ENCODE measurements around the gene NCOR1. TPM values are rescaled to one million over a fixed set of nuclear protein-coding genes. Genes with fewer than 3 reads are reported as not detected.

NCOR1 gene
- total RNA-seq, 8 experiments from 2014 or later, result 35.3 to 132 (median 64.3) TPM

DNA sequence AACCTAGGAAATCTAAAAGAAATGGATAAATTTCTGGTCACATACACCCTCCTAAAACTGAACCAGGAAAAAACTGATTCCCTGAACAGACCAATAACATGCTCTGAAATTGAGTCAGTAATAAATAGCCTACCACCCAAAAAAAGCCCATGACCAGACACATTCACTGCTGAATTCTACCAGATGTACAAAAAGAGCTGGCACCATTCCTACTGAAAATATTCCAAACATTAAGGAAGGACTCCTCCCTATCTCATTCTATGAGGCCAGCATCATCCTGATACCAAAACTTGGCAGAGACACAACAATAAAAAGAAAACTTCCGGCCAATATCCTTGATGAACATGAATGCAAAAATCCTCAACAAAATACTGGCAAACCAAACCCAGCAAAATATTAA lies 162.8 kb downstream of the NCOR1 start:
- Histone ChIP-seq H3K4me1 (replicated peaks in 1 of 2) (no peaks in the 10 kb centered on the region), H3K27ac (no peak overlapping the region), H3K4me3 (no peak overlapping the region)
- in situ Hi-C loops (cut with MboI; ENCODE audit: low pct_unique_long_range_greater_than_20kb in 2 of 9, low sequenced_read_pairs in 9 of 9, unreplicated experiment in 9 of 9), result no loop called here
- ATAC-seq (replicated peaks in 6 of 8), result peak in 2 of 8 experiments; percentile 51 to 87
- 20 to 100% (median 100%) methylated on average over 1 of the region's 1 CpG; no CpG with 5 or more reads in 3 of the 10 experiments for WGBS, 10 experiments

DNA sequence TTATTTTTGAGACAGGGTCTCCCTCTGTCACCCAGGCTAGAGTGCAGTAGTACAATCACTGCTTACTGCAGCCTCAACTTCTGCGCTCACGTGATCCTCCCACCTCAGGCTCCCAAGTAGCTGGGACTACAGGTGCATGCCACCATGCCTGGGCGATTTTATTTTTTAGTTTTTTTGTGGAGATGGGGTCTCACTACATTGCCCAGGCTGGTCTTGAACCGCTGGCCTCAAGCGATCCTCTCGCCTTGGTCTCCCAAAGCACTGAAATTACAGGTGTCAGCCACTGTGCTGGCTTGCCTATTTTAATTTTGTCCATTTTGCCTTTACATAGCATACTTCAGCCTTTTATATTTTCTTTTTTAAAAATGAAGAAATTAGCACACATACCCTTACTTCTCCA lies 164.5 kb downstream of the NCOR1 start:
- no peak for ATAC-seq (replicated peaks in 6 of 8)
- Histone ChIP-seq H3K27ac (no peak overlapping the region), H3K4me1 (replicated peaks in 1 of 2) (no peaks in the 10 kb centered on the region), H3K4me3 (no peak overlapping the region)
- 94 to 100% (median 99%) methylated on average over 1 to 6 of the region's 6 CpGs for WGBS, 10 experiments
- in situ Hi-C loops (cut with MboI; ENCODE audit: low pct_unique_long_range_greater_than_20kb in 2 of 9, low sequenced_read_pairs in 9 of 9, unreplicated experiment in 9 of 9), result no loop called here

DNA sequence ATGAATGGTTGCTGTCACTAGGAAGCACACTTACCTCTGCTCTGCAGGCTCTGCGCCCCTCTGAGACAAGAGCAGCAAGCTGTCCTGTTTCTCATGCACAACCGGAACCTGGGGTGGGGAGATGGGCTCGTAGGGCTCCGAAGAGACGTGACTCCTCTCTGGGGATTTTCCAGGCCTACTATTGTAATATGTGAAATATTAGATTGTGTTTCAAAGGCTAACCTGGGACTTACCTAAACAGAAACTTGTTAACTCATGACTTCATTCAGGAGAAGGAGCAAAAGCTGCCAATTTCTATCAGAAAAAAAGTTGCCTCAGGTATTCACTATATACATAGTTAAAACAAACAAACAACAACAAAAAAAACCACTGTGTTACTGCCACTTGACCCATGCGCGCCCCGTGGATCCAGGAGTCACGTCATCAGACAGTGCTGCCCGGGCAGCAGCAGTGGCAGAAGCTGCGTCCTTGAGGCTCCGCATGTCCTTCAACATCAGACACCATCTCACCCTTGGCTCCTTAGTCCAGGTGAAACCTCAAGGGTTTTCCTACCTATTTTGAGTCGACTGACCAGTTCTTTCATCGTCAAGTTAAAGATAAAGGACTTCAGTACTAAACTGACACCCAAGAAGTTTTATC lies 166.4 kb downstream of the NCOR1 start:
- Histone ChIP-seq H3K4me3 (no peak overlapping the region), H3K4me1 (replicated peaks in 1 of 2) (no peaks in the 10 kb centered on the region), H3K27ac (no peak overlapping the region)
- no peak for ATAC-seq (replicated peaks in 6 of 8)
- 88 to 100% (median 91%) methylated on average over 3 to 8 of the region's 14 CpGs; no CpG with 5 or more reads in 2 of the 10 experiments for WGBS, 10 experiments
- in situ Hi-C loops (cut with MboI; ENCODE audit: low pct_unique_long_range_greater_than_20kb in 2 of 9, low sequenced_read_pairs in 9 of 9, unreplicated experiment in 9 of 9), result no loop called here

DNA sequence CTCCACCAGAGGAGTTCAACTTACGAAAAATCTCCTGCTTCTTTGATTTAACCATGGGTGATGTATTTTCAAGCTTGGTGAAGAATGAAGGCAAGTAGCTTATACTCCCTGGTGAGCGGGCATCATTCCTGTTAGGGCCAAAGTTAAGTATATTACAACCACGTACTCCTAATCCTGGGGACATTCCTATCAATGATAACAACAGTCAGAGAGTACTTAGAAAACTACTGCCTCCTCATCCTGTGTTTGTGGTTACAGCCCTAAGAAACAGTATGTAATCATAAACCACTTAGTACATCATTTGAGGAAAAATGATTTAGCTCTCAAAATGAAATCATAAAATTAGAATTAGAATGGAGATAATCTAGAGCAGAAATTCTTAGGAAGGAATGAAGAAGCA lies 168.4 kb downstream of the NCOR1 start:
- ATAC-seq (replicated peaks in 6 of 8), result no peak
- 92 to 100% (median 100%) methylated on average over 1 to 3 of the region's 3 CpGs; no CpG with 5 or more reads in 2 of the 10 experiments for WGBS, 10 experiments
- in situ Hi-C loops (cut with MboI; ENCODE audit: low pct_unique_long_range_greater_than_20kb in 2 of 9, low sequenced_read_pairs in 9 of 9, unreplicated experiment in 9 of 9), result no loop called here

DNA sequence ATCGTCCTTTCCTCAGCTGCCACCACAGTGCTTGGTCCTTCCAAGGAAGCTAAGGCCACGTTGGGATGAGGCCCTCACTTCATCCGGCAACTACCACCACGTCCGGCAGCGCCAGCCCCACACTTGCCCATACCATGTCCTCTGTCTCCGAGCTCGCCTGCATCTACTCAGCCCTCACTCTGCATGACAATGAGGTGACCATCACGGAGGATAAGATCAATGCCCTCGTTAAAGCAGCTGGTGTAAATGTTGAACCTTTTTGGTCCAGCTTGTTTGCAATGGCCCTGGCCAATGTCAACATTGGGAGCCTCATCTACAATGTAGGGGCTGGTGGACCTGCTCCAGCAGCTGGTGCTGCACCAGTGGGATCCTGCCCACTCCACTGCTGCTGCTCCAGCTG lies 170.8 kb downstream of the NCOR1 start:
- H3K4me3 ChIP-seq, result no peak overlapping the region
- peaks cover 0 to 4% of the 10 kb centered on the region in 2 donors for H3K4me1 ChIP-seq (replicated peaks in 1 of 2)
- H3K27ac ChIP-seq, result no peak overlapping the region
- WGBS, 10 experiments, result 56 to 93% (median 70%) methylated on average over 1 to 8 of the region's 10 CpGs; no CpG with 5 or more reads in 5 of the 10 experiments
- peak in 1 of 8 experiments; percentile 72 for ATAC-seq (replicated peaks in 6 of 8)
- in situ Hi-C loops (cut with MboI; ENCODE audit: low pct_unique_long_range_greater_than_20kb in 2 of 9, low sequenced_read_pairs in 9 of 9, unreplicated experiment in 9 of 9), result no loop called here

More for the DNA sequence above, 168.4 kb downstream of the NCOR1 start:
- Histone ChIP-seq H3K27ac (no peak overlapping the region), H3K4me1 (replicated peaks in 1 of 2) (peaks cover 0 to 4% of the 10 kb centered on the region in 2 donors), H3K4me3 (no peak overlapping the region)

DNA sequence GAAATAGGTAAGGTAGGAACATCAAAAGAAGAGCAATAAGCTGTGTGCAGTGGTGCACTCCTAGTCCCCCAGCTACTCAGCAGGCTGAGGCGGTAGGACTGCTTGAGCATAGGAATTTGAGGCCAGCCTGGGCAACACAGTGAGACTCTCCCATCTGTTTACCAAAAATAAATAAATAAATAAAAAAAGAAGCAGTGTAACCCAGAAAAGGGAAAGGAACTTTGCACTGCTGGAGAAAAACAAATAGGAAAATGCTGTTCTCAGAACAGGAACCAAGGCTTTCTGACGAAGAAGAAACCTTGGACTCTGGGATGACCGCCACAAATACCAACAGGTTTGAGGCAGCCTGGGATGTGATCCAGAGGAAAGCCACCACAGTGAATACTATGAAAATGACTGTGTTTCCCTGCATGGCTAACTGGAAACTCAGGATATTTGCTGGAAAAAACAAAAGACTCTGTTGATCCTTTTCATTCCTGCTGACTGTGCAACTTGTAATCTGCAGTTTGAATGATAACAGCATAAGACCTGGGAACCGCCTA lies 174.6 kb downstream of the NCOR1 start:
- ATAC-seq (replicated peaks in 6 of 8), result no peak
- Histone ChIP-seq H3K27ac (no peak overlapping the region), H3K4me1 (replicated peaks in 1 of 2) (peaks cover 0 to 4% of the 10 kb centered on the region in 2 donors), H3K4me3 (no peak overlapping the region)
- in situ Hi-C loops (cut with MboI; ENCODE audit: low pct_unique_long_range_greater_than_20kb in 2 of 9, low sequenced_read_pairs in 9 of 9, unreplicated experiment in 9 of 9), result no loop called here
- WGBS, 10 experiments, result 81 to 100% (median 87%) methylated on average over 1 to 4 of the region's 4 CpGs; no CpG with 5 or more reads in 1 of the 10 experiments

DNA sequence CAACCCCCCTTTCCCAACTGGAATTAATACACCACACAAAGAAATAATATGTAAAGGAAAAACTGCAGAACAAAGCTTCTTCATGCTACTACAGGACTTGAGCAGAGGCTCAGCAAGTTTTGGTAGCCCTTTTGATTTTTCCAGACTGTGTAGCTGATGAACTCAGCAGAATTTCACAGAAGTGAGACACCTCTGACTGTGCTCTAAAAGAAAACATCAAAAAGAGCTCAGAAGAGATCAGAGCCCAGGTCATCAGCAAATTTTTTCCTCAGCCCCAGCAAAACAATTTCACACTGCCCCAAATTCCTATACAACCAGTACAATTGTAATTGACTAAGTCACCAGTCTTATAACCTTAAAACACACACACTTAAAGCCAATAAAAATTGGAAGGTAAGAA lies 177.7 kb downstream of the NCOR1 start:
- no peaks in the 10 kb centered on the region for H3K4me1 ChIP-seq (replicated peaks in 1 of 2)
- no peak overlapping the region for H3K4me3 ChIP-seq
- H3K27ac ChIP-seq, result no peak overlapping the region
- in situ Hi-C loops (cut with MboI; ENCODE audit: low pct_unique_long_range_greater_than_20kb in 2 of 9, low sequenced_read_pairs in 9 of 9, unreplicated experiment in 9 of 9), result no loop called here
- no peak for ATAC-seq (replicated peaks in 6 of 8)

DNA sequence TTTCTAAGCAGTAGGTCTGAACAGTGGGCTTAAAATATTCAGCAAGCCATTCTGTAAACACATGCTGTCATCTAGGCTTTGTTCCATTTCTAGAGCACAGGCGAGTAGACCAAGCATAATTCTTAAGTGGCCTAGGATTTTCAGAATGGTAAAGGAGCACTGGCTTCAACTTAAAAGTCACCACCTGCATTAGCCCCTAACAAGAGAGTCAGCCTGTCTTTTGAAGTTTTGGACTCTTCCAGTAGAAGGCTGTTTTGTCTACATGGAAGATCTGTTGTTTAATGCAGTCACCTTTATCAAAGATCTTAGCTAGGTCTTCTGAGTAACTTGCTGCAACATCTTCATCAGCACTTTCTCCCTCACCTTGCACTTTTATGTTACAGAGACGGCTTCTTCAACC lies 179.1 kb downstream of the NCOR1 start:
- ATAC-seq (replicated peaks in 6 of 8), result no peak
- Histone ChIP-seq H3K27ac (no peak overlapping the region), H3K4me3 (no peak overlapping the region), H3K4me1 (replicated peaks in 1 of 2) (no peaks in the 10 kb centered on the region)
- WGBS, 10 experiments, result 83 to 100% (median 100%) methylated on average over 1 to 2 of the region's 2 CpGs; no CpG with 5 or more reads in 3 of the 10 experiments
- in situ Hi-C loops (cut with MboI; ENCODE audit: low pct_unique_long_range_greater_than_20kb in 2 of 9, low sequenced_read_pairs in 9 of 9, unreplicated experiment in 9 of 9), result no loop called here

DNA sequence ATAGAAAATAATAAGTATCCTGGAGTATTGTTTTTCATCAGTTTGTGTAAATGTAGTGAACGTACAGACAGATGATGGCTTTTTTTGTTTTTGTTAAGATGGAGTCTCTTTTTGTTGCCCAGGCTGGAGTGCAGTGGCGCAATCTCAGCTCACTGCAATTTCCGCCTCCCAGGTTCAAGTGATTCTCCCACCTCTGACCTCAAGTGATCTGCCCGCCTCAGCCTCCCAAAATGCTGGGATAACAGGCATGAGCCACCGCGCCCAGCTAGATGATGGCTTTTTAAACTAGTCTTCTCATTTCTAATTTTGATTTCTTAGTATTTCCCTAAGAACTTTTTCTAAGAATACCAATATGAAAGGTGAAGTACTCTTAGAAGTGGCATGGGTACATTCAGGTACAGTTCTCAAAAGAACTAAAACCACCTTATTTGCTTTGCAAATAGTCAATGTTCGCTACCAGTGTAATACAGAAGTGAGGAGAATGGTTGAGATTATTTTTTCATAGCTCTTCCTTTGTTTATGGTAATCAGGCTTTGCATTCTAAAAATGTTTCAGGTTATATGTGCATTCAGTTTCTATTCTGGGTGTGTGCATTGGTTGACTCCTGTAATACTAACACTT lies 181.5 kb downstream of the NCOR1 start:
- peak in 3 of 8 experiments; percentile 18 to 46 (median 31) for ATAC-seq (replicated peaks in 6 of 8)
- Histone ChIP-seq H3K4me3 (no peak overlapping the region), H3K27ac (no peak overlapping the region), H3K4me1 (replicated peaks in 1 of 2) (no peaks in the 10 kb centered on the region)
- 79 to 100% (median 94%) methylated on average over 1 to 7 of the region's 7 CpGs for WGBS, 10 experiments
- in situ Hi-C loops (cut with MboI; ENCODE audit: low pct_unique_long_range_greater_than_20kb in 2 of 9, low sequenced_read_pairs in 9 of 9, unreplicated experiment in 9 of 9), result no loop called here

DNA sequence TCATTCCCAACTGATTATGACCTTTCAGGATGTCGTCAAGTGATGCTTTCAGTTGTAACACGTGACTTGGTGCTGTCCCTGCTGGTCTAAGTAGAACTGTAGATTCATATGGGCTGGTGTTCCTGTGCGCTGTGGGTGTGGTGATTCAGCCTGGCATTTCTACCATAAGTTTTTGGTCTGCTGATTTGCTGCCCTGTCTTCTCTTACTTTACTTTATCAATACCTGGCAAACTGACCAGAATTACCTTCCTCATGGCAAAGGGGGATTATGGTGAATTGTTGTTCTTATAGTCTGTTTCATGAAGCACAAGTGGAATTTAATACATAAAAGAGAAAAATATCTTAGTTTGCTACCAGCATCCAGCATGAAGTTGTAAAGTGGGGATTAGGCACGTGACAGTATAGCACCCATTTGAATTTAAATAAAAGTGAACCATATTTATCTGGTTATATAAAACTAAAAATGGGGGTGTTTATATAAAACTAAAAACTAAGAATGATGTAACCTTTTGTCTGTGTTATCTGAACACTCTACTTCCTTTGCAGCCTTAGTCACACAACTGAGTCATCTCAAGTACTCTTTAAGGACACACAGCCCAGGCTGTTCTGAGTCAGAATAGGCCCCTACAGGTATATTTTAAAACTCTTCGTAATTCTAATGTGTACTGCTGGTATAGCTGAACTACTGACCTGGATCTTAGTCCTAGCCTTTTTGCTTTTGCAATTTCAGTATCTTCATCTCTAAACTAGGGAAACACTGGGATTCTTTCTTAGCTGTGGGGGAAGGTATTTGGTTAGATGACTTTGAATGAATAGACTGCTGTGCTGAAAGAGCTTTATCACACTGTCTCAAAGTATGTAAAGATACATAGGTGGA lies 187.4 kb downstream of the NCOR1 start:
- ATAC-seq (replicated peaks in 6 of 8), result peak; percentile 27 to 92 (median 78)
- H3K4me1 ChIP-seq (replicated peaks in 1 of 2), result no peaks in the 10 kb centered on the region
- H3K4me3 ChIP-seq, result no peak overlapping the region
- in situ Hi-C loops (cut with MboI; ENCODE audit: low pct_unique_long_range_greater_than_20kb in 2 of 9, low sequenced_read_pairs in 9 of 9, unreplicated experiment in 9 of 9), result no loop called here
- no peak overlapping the region for H3K27ac ChIP-seq
- 53 to 100% (median 95%) methylated on average over 1 to 5 of the region's 5 CpGs for WGBS, 10 experiments

DNA sequence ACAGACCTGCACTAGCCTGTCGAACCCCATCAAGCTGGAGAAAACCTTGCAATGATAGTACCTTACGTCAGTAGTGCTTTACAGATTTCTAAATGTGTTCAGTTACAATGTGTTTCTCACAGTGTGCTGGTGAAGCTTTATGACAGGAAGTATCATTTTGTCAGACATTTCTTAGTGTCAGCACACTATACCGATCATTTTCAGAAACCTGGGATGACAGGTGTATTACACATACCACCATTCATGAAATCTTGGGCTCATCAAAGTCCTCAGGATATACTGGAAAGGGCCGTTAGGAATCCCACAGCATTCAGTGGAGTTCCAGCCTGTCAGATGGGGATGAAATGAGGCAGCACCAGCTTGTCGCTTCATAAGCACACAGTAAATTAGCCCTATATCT lies 188.4 kb downstream of the NCOR1 start:
- 70 to 100% (median 93%) methylated on average over 1 to 5 of the region's 5 CpGs; no CpG with 5 or more reads in 1 of the 10 experiments for WGBS, 10 experiments
- H3K27ac ChIP-seq, result no peak overlapping the region
- H3K4me1 ChIP-seq (replicated peaks in 1 of 2), result no peaks in the 10 kb centered on the region
- ATAC-seq (replicated peaks in 6 of 8), result no peak
- no peak overlapping the region for H3K4me3 ChIP-seq
- in situ Hi-C loops (cut with MboI; ENCODE audit: low pct_unique_long_range_greater_than_20kb in 2 of 9, low sequenced_read_pairs in 9 of 9, unreplicated experiment in 9 of 9), result no loop called here

DNA sequence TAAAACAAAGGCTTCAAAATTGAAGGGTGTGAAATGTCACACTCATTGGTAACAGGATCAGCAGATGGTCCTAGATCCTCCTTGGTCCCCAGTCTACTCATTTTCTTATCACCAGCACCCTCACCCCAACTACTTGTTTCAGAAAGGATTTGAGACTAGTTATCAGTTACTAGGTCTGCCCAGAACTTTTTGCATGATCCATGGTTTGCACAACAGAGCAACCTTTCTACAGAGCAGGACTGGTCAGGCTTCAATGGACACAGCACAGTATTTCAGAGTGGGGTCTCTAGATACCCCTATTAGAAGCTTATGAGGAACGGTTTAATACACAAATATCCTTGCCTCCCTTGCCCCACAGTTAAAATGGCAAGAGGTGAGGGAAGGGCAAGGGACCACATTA lies 190.1 kb downstream of the NCOR1 start:
- in situ Hi-C loops (cut with MboI; ENCODE audit: low pct_unique_long_range_greater_than_20kb in 2 of 9, low sequenced_read_pairs in 9 of 9, unreplicated experiment in 9 of 9), result no loop called here
- Histone ChIP-seq H3K4me3 (no peak overlapping the region), H3K4me1 (replicated peaks in 1 of 2) (no peaks in the 10 kb centered on the region), H3K27ac (no peak overlapping the region)
- WGBS, 10 experiments, result 0 to 100% (median 100%) methylated on average over 1 of the region's 1 CpG; no CpG with 5 or more reads in 6 of the 10 experiments
- no peak for ATAC-seq (replicated peaks in 6 of 8)

DNA sequence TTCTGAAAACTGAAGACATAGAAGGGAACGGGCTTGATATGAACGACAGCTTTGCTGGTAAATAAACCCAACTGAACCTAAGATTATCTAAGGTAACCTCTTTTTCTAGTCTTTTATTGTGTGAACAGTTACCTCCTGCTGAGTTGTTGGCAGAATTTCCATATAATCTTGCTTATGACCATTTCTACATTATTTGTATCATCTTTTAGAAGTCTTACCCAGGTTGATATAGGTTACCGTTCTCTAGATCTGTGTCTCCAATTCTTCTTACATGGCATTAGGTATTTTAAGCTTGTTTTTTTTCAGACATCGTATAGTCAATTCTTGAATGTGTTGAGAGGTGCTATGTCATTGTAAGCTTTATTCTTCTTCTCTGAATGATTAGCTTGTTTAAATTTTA lies 191.5 kb downstream of the NCOR1 start:
- no peaks in the 10 kb centered on the region for H3K4me1 ChIP-seq (replicated peaks in 1 of 2)
- no peak for ATAC-seq (replicated peaks in 6 of 8)
- in situ Hi-C loops (cut with MboI; ENCODE audit: low pct_unique_long_range_greater_than_20kb in 2 of 9, low sequenced_read_pairs in 9 of 9, unreplicated experiment in 9 of 9), result no loop called here
- no peak overlapping the region for H3K4me3 ChIP-seq
- 43 to 93% (median 90%) methylated on average over 2 to 4 of the region's 4 CpGs; no CpG with 5 or more reads in 2 of the 10 experiments for WGBS, 10 experiments
- H3K27ac ChIP-seq, result no peak overlapping the region

Measured in motor neuron (in vitro differentiated cells).